Astrocyte (in vitro differentiated cells and primary cell): ENCODE measurements around the gene CFAP161. TPM values are rescaled to one million over a fixed set of nuclear protein-coding genes. Genes with fewer than 3 reads are reported as not detected.

Source experiments
- DNase-seq: peaks from one replicate; pipeline ENCODE4 v3.0.0-alpha.2; 2010; ENCODE audit warnings: low read depth
- FAIRE-seq: peaks from 2 replicates; lab custom pipeline; 2011; peaks lifted over from hg19 to GRCh38; lab: Jason Lieb, UNC
- H2AFZ ChIP-seq: 2 replicates; pipeline ENCODE4 v1.6.0; 2012; ENCODE audit warnings: low read depth, low read length, inconsistent platforms
- H3K27ac ChIP-seq: 2 replicates; pipeline ENCODE4 v1.5.1; 2011; ENCODE audit warnings: low read depth, low read length, inconsistent platforms
- H3K27me3 ChIP-seq: 2 replicates; pipeline ENCODE4 v1.6.0; 2011; ENCODE audit warnings: low read length, inconsistent platforms; ENCODE audit not compliant: insufficient read depth
- H3K36me3 ChIP-seq: 2 replicates; pipeline ENCODE4 v1.5.1; 2011; ENCODE audit warnings: low read length, inconsistent platforms; ENCODE audit not compliant: insufficient read depth
- H3K4me1 ChIP-seq: 2 replicates; pipeline ENCODE4 v1.5.1; 2011; ENCODE audit warnings: low read length, inconsistent platforms; ENCODE audit not compliant: insufficient read depth
- H3K4me2 ChIP-seq: 2 replicates; pipeline ENCODE4 v1.6.0; 2012; ENCODE audit warnings: low read length, inconsistent platforms
- H3K4me3 ChIP-seq: 2 replicates; pipeline ENCODE4 v1.5.1; 2011; ENCODE audit warnings: low read depth, mild to moderate bottlenecking, low read length, inconsistent platforms; ENCODE audit not compliant: insufficient read depth
- H3K79me2 ChIP-seq: 2 replicates; pipeline ENCODE4 v1.6.0; 2012; ENCODE audit warnings: mild to moderate bottlenecking, low read length, inconsistent platforms; ENCODE audit not compliant: insufficient read depth
- H3K9ac ChIP-seq: 2 replicates; pipeline ENCODE4 v1.6.0; 2012; ENCODE audit warnings: mild to moderate bottlenecking, low read length, inconsistent platforms
- H3K9me3 ChIP-seq: 2 replicates; pipeline ENCODE4 v1.5.1; 2012; ENCODE audit warnings: low read depth, mild to moderate bottlenecking, low read length, inconsistent platforms; ENCODE audit not compliant: insufficient read depth
- H4K20me1 ChIP-seq: 2 replicates; pipeline ENCODE4 v1.6.0; 2012; ENCODE audit warnings: low read length, inconsistent platforms; ENCODE audit not compliant: insufficient read depth
- H3K27ac Mint-ChIP-seq: one replicate; pipeline ENCODE4 v1.8.0; 2021; ENCODE audit warnings: mild to moderate bottlenecking, mixed read lengths; ENCODE audit not compliant: unreplicated experiment
- H3K27me3 Mint-ChIP-seq: one replicate; pipeline ENCODE4 v1.8.0; 2021; ENCODE audit warnings: low read depth, mixed read lengths; ENCODE audit not compliant: unreplicated experiment
- H3K36me3 Mint-ChIP-seq: one replicate; pipeline ENCODE4 v1.8.0; 2021; ENCODE audit warnings: low read depth, mixed read lengths; ENCODE audit not compliant: unreplicated experiment
- H3K4me1 Mint-ChIP-seq: one replicate; pipeline ENCODE4 v1.8.0; 2021; ENCODE audit warnings: low read depth, mixed read lengths; ENCODE audit not compliant: unreplicated experiment
- H3K4me3 Mint-ChIP-seq: one replicate; pipeline ENCODE4 v1.8.0; 2021; ENCODE audit warnings: mild to moderate bottlenecking, moderate library complexity, mixed read lengths; ENCODE audit not compliant: unreplicated experiment
- H3K9me3 Mint-ChIP-seq: one replicate; pipeline ENCODE4 v1.8.0; 2021; ENCODE audit warnings: mild to moderate bottlenecking, mixed read lengths; ENCODE audit not compliant: unreplicated experiment
- EZH2 ChIP-seq: IDR thresholded peaks from 2 replicates; pipeline ENCODE4 v1.6.1; 2012; ENCODE audit warnings: mild to moderate bottlenecking, low read length, inconsistent platforms; ENCODE audit not compliant: insufficient read depth
- total RNA-seq: library from RNA; stranded (reverse); gene quantifications from 2 replicates; pipeline ENCODE4 v1.2.1, GENCODE V29; 2021
- TF ChIP-seq, protein P1 (sequence below): IDR thresholded peaks from 2 replicates; pipeline ENCODE4 v1.5.1; 2011; ENCODE audit warnings: low read depth, mild to moderate bottlenecking, inconsistent platforms, low read length, moderate library complexity; ENCODE audit not compliant: insufficient read depth

CFAP161 gene
- total RNA-seq, 1 donor from 2014 or later = 0.27 TPM

- Mint-ChIP-seq H3K4me1 (peaks cover 14% of the 10 kb centered on the region), H3K9me3 (no peaks in the 10 kb centered on the region), H3K36me3 (no peaks in the 10 kb centered on the region), H3K4me3 (no peak overlapping the region), H3K27ac (no peak overlapping the region), H3K27me3 (peaks cover 7% of the 10 kb centered on the region)
- Histone ChIP-seq H4K20me1 (no peaks in the 10 kb centered on the region), H2AFZ (no peak overlapping the region), H3K4me3 (no peak overlapping the region), H3K9me3 (no peaks in the 10 kb centered on the region), H3K9ac (no peak overlapping the region), H3K36me3 (no peaks in the 10 kb centered on the region), H3K4me1 (no peaks in the 10 kb centered on the region), H3K27ac (no peak overlapping the region), H3K79me2 (no peaks in the 10 kb centered on the region), H3K27me3 (peaks cover 35% of the 10 kb centered on the region), H3K4me2 (no peak overlapping the region)
- DNase-seq (peak; percentile 13), FAIRE-seq (no peak)
- TF ChIP-seq, protein P1, sequence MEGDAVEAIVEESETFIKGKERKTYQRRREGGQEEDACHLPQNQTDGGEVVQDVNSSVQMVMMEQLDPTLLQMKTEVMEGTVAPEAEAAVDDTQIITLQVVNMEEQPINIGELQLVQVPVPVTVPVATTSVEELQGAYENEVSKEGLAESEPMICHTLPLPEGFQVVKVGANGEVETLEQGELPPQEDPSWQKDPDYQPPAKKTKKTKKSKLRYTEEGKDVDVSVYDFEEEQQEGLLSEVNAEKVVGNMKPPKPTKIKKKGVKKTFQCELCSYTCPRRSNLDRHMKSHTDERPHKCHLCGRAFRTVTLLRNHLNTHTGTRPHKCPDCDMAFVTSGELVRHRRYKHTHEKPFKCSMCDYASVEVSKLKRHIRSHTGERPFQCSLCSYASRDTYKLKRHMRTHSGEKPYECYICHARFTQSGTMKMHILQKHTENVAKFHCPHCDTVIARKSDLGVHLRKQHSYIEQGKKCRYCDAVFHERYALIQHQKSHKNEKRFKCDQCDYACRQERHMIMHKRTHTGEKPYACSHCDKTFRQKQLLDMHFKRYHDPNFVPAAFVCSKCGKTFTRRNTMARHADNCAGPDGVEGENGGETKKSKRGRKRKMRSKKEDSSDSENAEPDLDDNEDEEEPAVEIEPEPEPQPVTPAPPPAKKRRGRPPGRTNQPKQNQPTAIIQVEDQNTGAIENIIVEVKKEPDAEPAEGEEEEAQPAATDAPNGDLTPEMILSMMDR = no peak
- no peak for TF ChIP-seq EZH2
These were observed 20.2 kb upstream of the CFAP161 start for GRCh38 chr15:81113861-81114291.

DNA sequence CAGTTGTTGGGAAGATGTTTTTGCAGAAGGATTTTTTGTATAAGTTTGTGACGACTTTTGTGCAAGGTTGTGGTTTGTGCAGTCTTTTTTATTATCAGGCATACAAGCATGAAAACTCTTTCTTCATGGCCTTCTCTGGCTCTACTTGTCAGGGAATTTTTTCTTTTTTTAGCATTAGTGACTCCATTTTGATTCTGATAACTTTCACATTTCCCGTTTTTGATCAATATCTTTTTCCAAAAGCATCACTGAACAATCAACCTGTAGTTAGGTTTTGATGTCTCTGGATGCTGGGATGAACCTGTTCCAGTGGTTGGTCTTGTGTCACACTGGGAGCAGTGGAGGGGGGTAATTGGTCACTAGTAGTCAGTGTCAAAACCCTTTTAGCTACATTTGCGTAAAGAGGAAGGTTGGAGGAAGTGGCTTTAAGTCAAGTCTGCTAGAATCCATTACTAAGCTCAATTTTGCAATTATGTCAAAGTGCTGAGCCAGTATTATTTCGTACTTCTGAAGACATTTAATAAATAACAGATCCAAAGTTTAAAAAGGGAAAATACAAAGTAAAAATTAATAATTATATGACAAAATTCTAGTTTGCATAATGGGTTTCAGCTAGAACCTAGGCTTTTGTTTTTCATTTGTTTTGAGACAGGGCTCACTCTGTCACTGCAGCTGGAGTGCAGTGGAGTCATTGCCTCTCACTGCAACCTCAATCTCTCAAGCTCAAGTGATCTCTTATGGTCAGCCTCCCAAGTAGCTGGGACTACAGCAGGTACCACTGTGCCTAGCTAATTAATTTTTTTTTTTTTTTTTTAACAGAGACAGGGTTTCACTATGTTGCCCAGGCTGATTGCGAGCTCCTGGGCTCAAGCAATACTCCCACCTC is 18.8 kb upstream of the CFAP161 start:
- TF ChIP-seq EZH2 = no peak
- TF ChIP-seq, protein P1 = no peak
- H3K36me3 Mint-ChIP-seq = no peaks in the 10 kb centered on the region
- no peak overlapping the region for H3K27ac ChIP-seq

GRCh38 chr15:81117136-81117535 is 16.9 kb upstream of the CFAP161 start:
- peaks cover 17% of the 10 kb centered on the region for H3K27me3 ChIP-seq
- no peak for TF ChIP-seq EZH2
- TF ChIP-seq, protein P1 = no peak
- no peak overlapping the region for H3K4me2 ChIP-seq
- H3K4me3 ChIP-seq = no peak overlapping the region
- no peak overlapping the region for H2AFZ ChIP-seq
- Mint-ChIP-seq H3K4me3 (no peak overlapping the region), H3K9me3 (peaks cover 2% of the 10 kb centered on the region), H3K27ac (no peak overlapping the region), H3K4me1 (peaks cover 14% of the 10 kb centered on the region), H3K27me3 (no peaks in the 10 kb centered on the region), H3K36me3 (no peaks in the 10 kb centered on the region)
- FAIRE-seq (no peak), DNase-seq (no peak)
- no peak overlapping the region for H3K9ac ChIP-seq
- H3K36me3 ChIP-seq = no peaks in the 10 kb centered on the region
- no peaks in the 10 kb centered on the region for H3K79me2 ChIP-seq
- H3K9me3 ChIP-seq = no peaks in the 10 kb centered on the region
- no peak overlapping the region for H3K27ac ChIP-seq
- H3K4me1 ChIP-seq = no peaks in the 10 kb centered on the region
- no peaks in the 10 kb centered on the region for H4K20me1 ChIP-seq

More for the DNA sequence above, 18.8 kb upstream of the CFAP161 start:
- Histone ChIP-seq H3K36me3 (no peaks in the 10 kb centered on the region), H3K9me3 (no peaks in the 10 kb centered on the region), H3K4me1 (no peaks in the 10 kb centered on the region), H3K27me3 (peaks cover 31% of the 10 kb centered on the region), H3K4me3 (no peak overlapping the region), H4K20me1 (no peaks in the 10 kb centered on the region), H3K79me2 (no peaks in the 10 kb centered on the region), H2AFZ (no peak overlapping the region), H3K9ac (no peak overlapping the region), H3K4me2 (no peak overlapping the region)
- H3K4me1 Mint-ChIP-seq = peaks cover 14% of the 10 kb centered on the region
- no peaks in the 10 kb centered on the region for H3K9me3 Mint-ChIP-seq
- H3K4me3 Mint-ChIP-seq = no peak overlapping the region
- DNase-seq (no peak), FAIRE-seq (no peak)
- no peak overlapping the region for H3K27ac Mint-ChIP-seq
- H3K27me3 Mint-ChIP-seq = peaks cover 7% of the 10 kb centered on the region
